Colonic mucosa (tissue), 4 donors: ENCODE results near the gene SLC24A3. TPM values are rescaled to one million over a fixed set of nuclear protein-coding genes. Genes with fewer than 3 reads are reported as not detected.

Source experiments
- DNase-seq: peaks from one replicate; pipeline ENCODE4 v3.0.0-alpha.2; 2020
- H3K27ac ChIP-seq: fragments of 200-600 bp; one replicate; pipeline ENCODE4 v1.8.0; 2021
- H3K27me3 ChIP-seq: fragments of 200-600 bp; one replicate; pipeline ENCODE4 v1.8.0; 2021
- H3K36me3 ChIP-seq: fragments of 200-600 bp; one replicate; pipeline ENCODE4 v1.8.0; 2021
- H3K4me1 ChIP-seq: fragments of 200-600 bp; one replicate; pipeline ENCODE4 v1.8.0; 2021; ENCODE audit warnings: mild to moderate bottlenecking
- H3K4me3 ChIP-seq: fragments of 200-600 bp; one replicate; pipeline ENCODE4 v1.8.0; 2021
- H3K9ac ChIP-seq, 2 donors: one replicate each; pipeline ENCODE4 v1.7.0; 2013; ENCODE audit warnings: control low read depth in 2 of 2, low read depth in 2 of 2, low read length in 2 of 2
- H3K9me3 ChIP-seq: fragments of 200-600 bp; one replicate; pipeline ENCODE4 v1.8.0; 2021
- intact Hi-C: fragments of 100-400 bp; cut with DNase I; formaldehyde crosslinking; loops from one replicate; pipeline ENCODE4 v1.14.1; 2022
- total RNA-seq, 2 donors: library from RNA; stranded (reverse); fragmentation: NEBNext Ultra II Directional in 1 of 2; extraction: Animal tissue kit (Norgen Biotek cat#: 25700) in 1 of 2; gene quantifications; one replicate each; pipeline ENCODE4 v1.2.1, GENCODE V29; 2021
- TF ChIP-seq, protein P1 (sequence below): fragments of 200-600 bp; IDR thresholded peaks from one replicate; pipeline ENCODE4 v1.8.0; 2022; ENCODE audit warnings: antibody characterized with exemption, mild to moderate bottlenecking
- donor health status: healthy.
- donor health status: DM: no; HTN: no; CAD: no.
- donor health status: DM: no; HTN: no; CAD: no.

SLC24A3 gene
- total RNA-seq, 2 donors from 2014 or later, result 3.6 to 6.6 TPM

DNA sequence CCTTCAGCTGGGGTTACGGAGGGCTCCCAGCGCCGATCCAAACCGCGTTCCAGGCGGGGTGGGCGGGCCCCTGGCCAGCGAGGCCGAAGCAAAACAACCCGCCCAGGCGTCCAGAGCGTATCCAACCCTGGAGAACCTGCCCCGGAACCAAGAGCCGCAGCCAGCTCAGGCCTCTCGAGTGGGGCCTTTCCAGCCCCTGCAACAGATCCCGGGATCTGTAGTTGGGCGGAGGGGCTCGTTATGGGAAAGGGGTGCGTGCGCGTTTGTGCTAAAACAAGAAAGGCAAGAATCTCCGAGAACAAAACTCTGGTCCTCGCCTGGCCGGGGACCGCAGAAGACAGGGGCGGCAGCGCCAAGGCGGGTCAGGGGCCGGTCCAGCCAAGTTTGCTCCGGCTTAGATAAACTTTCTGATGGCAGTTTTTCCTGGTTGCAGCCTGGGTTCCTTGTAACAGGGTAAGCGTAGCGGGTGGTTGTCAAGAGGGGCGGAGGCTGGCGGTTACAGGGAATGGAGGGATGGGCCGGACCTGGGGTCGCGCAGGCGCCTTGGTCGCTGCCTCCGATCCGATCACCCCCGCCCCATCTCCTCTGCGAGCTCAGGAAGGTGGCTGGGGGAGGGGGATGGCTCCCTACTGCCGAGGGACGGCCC is 545.2 kb downstream of the SLC24A3 start:
- Histone ChIP-seq H3K9ac (peak overlapping the region; percentile 90 to 98), H3K4me1 (no peaks in the 10 kb centered on the region), H3K27ac (peak overlapping the region; percentile 91), H3K27me3 (no peaks in the 10 kb centered on the region), H3K4me3 (peak overlapping the region; percentile 64), H3K9me3 (no peaks in the 10 kb centered on the region), H3K36me3 (no peaks in the 10 kb centered on the region)
- TF ChIP-seq, protein P1, sequence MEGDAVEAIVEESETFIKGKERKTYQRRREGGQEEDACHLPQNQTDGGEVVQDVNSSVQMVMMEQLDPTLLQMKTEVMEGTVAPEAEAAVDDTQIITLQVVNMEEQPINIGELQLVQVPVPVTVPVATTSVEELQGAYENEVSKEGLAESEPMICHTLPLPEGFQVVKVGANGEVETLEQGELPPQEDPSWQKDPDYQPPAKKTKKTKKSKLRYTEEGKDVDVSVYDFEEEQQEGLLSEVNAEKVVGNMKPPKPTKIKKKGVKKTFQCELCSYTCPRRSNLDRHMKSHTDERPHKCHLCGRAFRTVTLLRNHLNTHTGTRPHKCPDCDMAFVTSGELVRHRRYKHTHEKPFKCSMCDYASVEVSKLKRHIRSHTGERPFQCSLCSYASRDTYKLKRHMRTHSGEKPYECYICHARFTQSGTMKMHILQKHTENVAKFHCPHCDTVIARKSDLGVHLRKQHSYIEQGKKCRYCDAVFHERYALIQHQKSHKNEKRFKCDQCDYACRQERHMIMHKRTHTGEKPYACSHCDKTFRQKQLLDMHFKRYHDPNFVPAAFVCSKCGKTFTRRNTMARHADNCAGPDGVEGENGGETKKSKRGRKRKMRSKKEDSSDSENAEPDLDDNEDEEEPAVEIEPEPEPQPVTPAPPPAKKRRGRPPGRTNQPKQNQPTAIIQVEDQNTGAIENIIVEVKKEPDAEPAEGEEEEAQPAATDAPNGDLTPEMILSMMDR, result no peak
- peak; percentile 94 for DNase-seq
- intact Hi-C loops, result no loop called here

DNA sequence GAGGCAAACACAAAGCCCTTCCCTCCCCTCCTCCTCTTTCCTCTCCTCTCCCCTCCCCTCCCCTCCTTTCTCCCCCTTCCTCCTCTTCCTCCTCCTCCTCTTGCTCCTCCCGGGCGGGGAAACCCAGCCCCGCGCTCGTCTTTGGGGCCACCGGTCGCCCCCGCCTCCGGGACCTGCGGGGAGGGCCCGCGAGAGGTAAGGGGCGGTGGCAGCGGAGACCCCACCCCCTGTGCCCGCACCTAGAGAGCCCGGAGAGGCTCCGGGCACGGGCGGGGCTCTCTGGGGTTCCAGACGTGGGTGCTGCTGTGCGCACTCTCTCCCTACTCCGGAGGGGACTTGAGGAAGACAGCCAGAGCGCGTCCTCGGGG is 545.7 kb downstream of the SLC24A3 start, which contains the start of gene RIN2:
TSS of gene RIN2 (plus strand) at position 126 of the 368 bp plus-strand sequence. CDS start 131,344 bp downstream, outside the sequence.
- Histone ChIP-seq H3K4me1 (no peaks in the 10 kb centered on the region), H3K27ac (peak within 1 kb of the TSS; percentile 91), H3K9me3 (no peaks in the 10 kb centered on the region), H3K36me3 (no peaks in the 10 kb centered on the region), H3K9ac (peak within 1 kb of the TSS; percentile 90 to 98), H3K4me3 (peak within 1 kb of the TSS; percentile 64), H3K27me3 (no peaks in the 10 kb centered on the region)
- no peak for DNase-seq
- intact Hi-C loops, result no loop called here
- TF ChIP-seq, protein P1, result no peak

DNA sequence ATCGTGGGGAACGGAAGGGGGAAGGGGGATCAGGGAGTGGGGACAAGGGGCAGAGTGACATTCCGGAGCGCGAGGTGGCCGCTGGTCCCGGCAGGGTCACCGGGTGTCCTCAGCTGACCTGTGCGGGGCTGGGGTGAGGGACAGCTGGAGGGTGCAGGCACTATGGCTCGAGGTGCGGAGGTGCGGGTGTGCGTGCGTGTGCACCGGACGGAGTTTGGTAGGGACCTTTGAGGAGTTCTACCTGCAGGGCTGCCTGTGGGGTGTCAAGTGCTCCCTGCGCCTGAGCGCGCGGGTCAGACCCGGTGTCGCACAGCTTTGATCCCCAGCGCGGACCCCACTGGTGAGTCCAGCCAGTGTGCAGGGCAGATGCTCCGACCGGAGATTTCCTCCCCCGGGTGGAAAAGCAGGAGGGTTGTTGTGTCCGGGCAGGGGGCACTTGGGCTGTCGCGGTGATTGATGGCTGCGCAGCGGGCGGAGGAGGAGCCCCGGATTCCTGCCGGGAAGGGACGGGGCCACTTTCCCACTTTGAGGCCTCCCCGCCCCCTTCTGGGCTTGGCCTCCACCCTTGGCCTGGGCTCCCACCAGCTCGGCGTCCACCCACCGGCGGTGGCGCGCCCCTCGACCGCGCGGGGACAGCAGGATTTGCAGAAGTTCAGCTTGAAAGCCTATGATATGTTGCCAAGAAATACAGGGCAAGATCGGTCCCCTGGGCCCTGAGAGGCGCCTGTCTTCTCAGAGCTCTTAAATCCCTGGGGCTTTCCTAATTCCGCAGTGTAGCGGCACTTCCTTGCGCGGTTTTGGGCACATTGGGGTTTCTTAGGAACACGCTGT is 546.3 kb downstream of the SLC24A3 start:
- Histone ChIP-seq H3K9me3 (no peaks in the 10 kb centered on the region), H3K27ac (peak overlapping the region; percentile 91)

DNA sequence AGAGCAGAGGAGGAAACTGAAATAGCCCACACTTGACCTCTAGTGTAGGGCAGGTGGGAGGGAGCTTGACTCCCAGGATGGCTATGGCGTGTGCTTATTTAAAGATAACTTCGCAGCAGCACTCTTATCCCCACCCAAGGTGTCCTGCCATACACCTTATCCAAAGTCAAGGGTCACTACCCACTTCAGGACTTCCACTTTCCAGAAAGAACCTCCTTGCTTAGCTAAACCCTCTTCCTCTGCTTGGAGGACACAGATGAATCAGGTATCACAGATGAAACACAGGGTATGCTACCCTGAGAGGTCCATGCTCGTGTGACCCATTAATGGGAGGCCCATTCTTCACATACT is 547.9 kb downstream of the SLC24A3 start:
- peak overlapping the region; percentile 10 for H3K27ac ChIP-seq
- H3K4me3 ChIP-seq, result no peak overlapping the region

More for the DNA sequence above, 546.3 kb downstream of the SLC24A3 start:
- intact Hi-C loops, result no loop called here
- H3K4me1 ChIP-seq, result no peaks in the 10 kb centered on the region
- peak overlapping the region; percentile 64 for H3K4me3 ChIP-seq
- H3K27me3 ChIP-seq, result no peaks in the 10 kb centered on the region
- H3K36me3 ChIP-seq, result no peaks in the 10 kb centered on the region
- peak; percentile 74 for DNase-seq
- TF ChIP-seq, protein P1, result no peak
- H3K9ac ChIP-seq, result peak overlapping the region; percentile 90 to 98

DNA sequence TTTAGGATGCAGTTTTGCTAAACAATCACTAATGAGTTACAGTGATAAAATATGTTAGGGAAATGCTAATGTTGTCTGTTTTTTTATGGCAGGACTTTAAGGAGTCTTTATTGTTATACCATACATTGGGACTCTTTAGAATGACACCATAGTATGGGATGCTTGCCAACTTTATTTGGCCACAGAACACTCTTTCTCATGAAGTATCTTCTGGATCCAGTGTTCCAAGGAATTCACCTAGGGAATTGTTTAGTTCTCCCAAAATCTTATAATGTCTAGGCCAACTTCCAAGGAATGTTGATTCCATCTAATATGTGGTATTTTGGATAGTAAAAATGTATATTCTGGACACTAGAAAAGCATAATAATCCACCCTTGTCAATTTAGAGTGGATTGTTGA is 548.9 kb downstream of the SLC24A3 start:
- no peak for DNase-seq
- TF ChIP-seq, protein P1, result no peak
- intact Hi-C loops, result no loop called here
- H3K4me3 ChIP-seq, result no peak overlapping the region
- H3K27ac ChIP-seq, result peak overlapping the region; percentile 10
- no peaks in the 10 kb centered on the region for H3K27me3 ChIP-seq
- H3K4me1 ChIP-seq, result no peaks in the 10 kb centered on the region
- no peak overlapping the region for H3K9ac ChIP-seq
- H3K9me3 ChIP-seq, result no peaks in the 10 kb centered on the region
- H3K36me3 ChIP-seq, result no peaks in the 10 kb centered on the region

More for the DNA sequence above, 547.9 kb downstream of the SLC24A3 start:
- no peak overlapping the region for H3K9ac ChIP-seq
- TF ChIP-seq, protein P1, result no peak
- no peak for DNase-seq
- no peaks in the 10 kb centered on the region for H3K4me1 ChIP-seq
- H3K36me3 ChIP-seq, result no peaks in the 10 kb centered on the region
- no peaks in the 10 kb centered on the region for H3K9me3 ChIP-seq
- intact Hi-C loops, result no loop called here
- no peaks in the 10 kb centered on the region for H3K27me3 ChIP-seq
